K562 (cell line): ENCODE data around the gene ADAMTS15. TPM values are rescaled to one million over a fixed set of nuclear protein-coding genes. Genes with fewer than 3 reads are reported as not detected.

Experiments used
- ATAC-seq: fragments of 200-7000 bp; cut with Tn5 transposase; 3 replicates; pipeline ENCODE4 v1.9.1; 2020; ENCODE audit warnings: moderate library complexity
- BruUV-seq: library from RNA; stranded (reverse); fragments of 400-500 nt; replicated peaks from 2 replicates; lab custom pipeline; 2021; lab: Mats Ljungman, UMichigan
- CTCF ChIA-PET: fragments of 300-600 bp; formaldehyde crosslinking; extraction: SDS; loops from one replicate; lab custom pipeline; 2021; ENCODE audit warnings: low intra/inter-chr PET ratio; lab: Yijun Ruan, JAX
- POLR2A ChIA-PET: fragments of 300-600, 350-650 bp; sonication (Branson Sonifier 250); formaldehyde crosslinking; extraction: SDS; loops from one replicate; lab custom pipeline; 2021; ENCODE audit warnings: antibody characterized with exemption, inconsistent platforms; lab: Yijun Ruan, JAX
- DNase-seq, 4 experiments: peaks; one replicate each; pipeline versions ENCODE4 v3.0.0 to v3.0.0-alpha.2; 2011 to 2018; ENCODE audit warnings: low spot score in 3 of 4, mixed read lengths in 3 of 4; ENCODE audit errors: extremely low read depth in 1 of 4
- FAIRE-seq: peaks from 2 replicates; lab custom pipeline; 2011; peaks lifted over from hg19 to GRCh38; lab: Jason Lieb, UNC
- H2AFZ ChIP-seq: 2 replicates; pipeline ENCODE4 v1.6.0; 2011; ENCODE audit warnings: low read depth, low read length, control low read depth, inconsistent platforms
- H3K27ac ChIP-seq: fragments of 200-600 bp; 3 replicates; pipeline ENCODE4 v1.8.0; 2011; ENCODE audit warnings: low read depth, mild to moderate bottlenecking, control low read depth, inconsistent platforms, low read length, moderate library complexity, mixed read lengths; ENCODE audit errors: extremely low read depth
- H3K27me3 ChIP-seq, 2 experiments: fragments of 300-600 bp in 1 of 2; 2 replicates in 1 of 2; 3 replicates in 1 of 2; pipeline versions ENCODE4 v1.6.0 to v1.8.0; 2011; ENCODE audit warnings: inconsistent platforms in 2 of 2, low read length in 2 of 2, mild to moderate bottlenecking in 1 of 2, mixed read lengths in 1 of 2, moderate library complexity in 1 of 2; ENCODE audit not compliant: control insufficient read depth in 2 of 2, insufficient read depth in 2 of 2
- H3K36me3 ChIP-seq: fragments of 300-600 bp; 3 replicates; pipeline ENCODE4 v1.8.0; 2011; ENCODE audit warnings: mild to moderate bottlenecking, low read length, inconsistent platforms; ENCODE audit not compliant: control insufficient read depth, insufficient read depth
- H3K4me1 ChIP-seq, 2 experiments: fragments of 200-600 bp in 1 of 2; replicated peaks in 1 of 2; 2 replicates in 1 of 2; 3 replicates in 1 of 2; pipeline versions ENCODE4 v1.5.1 to v1.8.0; 2011; ENCODE audit warnings: inconsistent platforms in 2 of 2, low read length in 2 of 2, mild to moderate bottlenecking in 1 of 2, mixed read lengths in 1 of 2, moderate library complexity in 1 of 2; ENCODE audit not compliant: control insufficient read depth in 2 of 2, insufficient read depth in 2 of 2
- H3K4me2 ChIP-seq: 2 replicates; pipeline ENCODE4 v1.6.1; 2011; ENCODE audit warnings: low read length, control low read depth, inconsistent platforms, mixed read lengths; ENCODE audit not compliant: insufficient read depth
- H3K4me3 ChIP-seq: fragments of 200-600 bp; sonication (generic), shearing (Covaris generic); 2 replicates; pipeline ENCODE4 v1.5.1; 2016; ENCODE audit warnings: control low read depth, inconsistent platforms
- H3K79me2 ChIP-seq: fragments of 200-600 bp; 3 replicates; pipeline ENCODE4 v1.8.0; 2011; ENCODE audit warnings: low read length, inconsistent platforms; ENCODE audit not compliant: control insufficient read depth, insufficient read depth
- H3K9ac ChIP-seq, 2 experiments: 2 replicates each; pipeline versions ENCODE4 v1.6.0 to v1.6.1; 2011; ENCODE audit warnings: low read depth in 2 of 2, low read length in 2 of 2, control low read depth in 1 of 2, inconsistent platforms in 1 of 2, mild to moderate bottlenecking in 1 of 2, mixed read lengths in 1 of 2; ENCODE audit not compliant: insufficient read depth in 1 of 2
- H3K9me1 ChIP-seq: one replicate; pipeline ENCODE4 v1.6.0; 2011; ENCODE audit warnings: inconsistent platforms, mild to moderate bottlenecking, low read length, moderate library complexity; ENCODE audit not compliant: control insufficient read depth, insufficient read depth
- H3K9me3 ChIP-seq: replicated peaks from 2 replicates; pipeline ENCODE4 v1.5.1; 2011; ENCODE audit warnings: low read depth, low read length, inconsistent platforms; ENCODE audit not compliant: control insufficient read depth, insufficient read depth
- H4K20me1 ChIP-seq: replicated peaks from 2 replicates; pipeline ENCODE4 v1.6.1; 2011; ENCODE audit warnings: low read length, inconsistent platforms, mixed read lengths; ENCODE audit not compliant: control insufficient read depth, insufficient read depth
- ETV1 ChIP-seq: fragments of 450-650 bp; conservative IDR thresholded peaks from 2 replicates; pipeline ENCODE4 v1.6.1; 2016; ENCODE audit warnings: missing genetic modification characterization, control low read depth, low read depth, missing compliant biosample characterization
- HOXB6 ChIP-seq: fragments of 250-450 bp; sonication (Bioruptor Pico); IDR thresholded peaks from 2 replicates; pipeline ENCODE4 v1.5.1; 2022; ENCODE audit warnings: mild to moderate bottlenecking, borderline replicate concordance
- HSF4 ChIP-seq: fragments of 250-450 bp; sonication (Bioruptor Pico); IDR thresholded peaks from 2 replicates; pipeline ENCODE4 v2.1.2; 2022; ENCODE audit warnings: mild to moderate bottlenecking, moderate library complexity, borderline replicate concordance
- JUN ChIP-seq, 2 experiments: sonication (generic) in 1 of 2; formaldehyde crosslinking in 1 of 2; IDR thresholded peaks; 2 replicates each; pipeline versions ENCODE4 v1.6.1 to v1.8.0; 2012 to 2022; ENCODE audit warnings: borderline replicate concordance in 2 of 2, mild to moderate bottlenecking in 2 of 2, improper control_type of control experiment in 1 of 2, low read depth in 1 of 2, low read length in 1 of 2, missing genetic modification reagents in 1 of 2
- NR1H2 ChIP-seq: sonication (generic); formaldehyde crosslinking; IDR thresholded peaks from 2 replicates; pipeline ENCODE4 v1.4.0; 2020; ENCODE audit warnings: mild to moderate bottlenecking, missing genetic modification reagents
- PCBP1 ChIP-seq: fragments of 200-400 bp; formaldehyde crosslinking; IDR thresholded peaks from 2 replicates; pipeline ENCODE4 v1.6.1; 2018; ENCODE audit warnings: mild to moderate bottlenecking, low read depth, low read length; ENCODE audit not compliant: poor library complexity, severe bottlenecking
- RBM22 ChIP-seq: fragments of 200-400 bp; formaldehyde crosslinking; IDR thresholded peaks from 2 replicates; pipeline ENCODE4 v1.6.1; 2018; ENCODE audit warnings: low read length, low read depth; ENCODE audit not compliant: poor library complexity, severe bottlenecking
- WGBS: fragments of 100-300 bp; shearing (Covaris generic); methylation state at CpG from one replicate; pipeline ENCODE4 v1.1.6; 2016; ENCODE audit warnings: low coverage, mixed read lengths; ENCODE audit not compliant: insufficient coverage; ENCODE audit errors: missing lambda C conversion rate; 5-methylcytosine and 5-hydroxymethylcytosine counted together
- in situ Hi-C: fragments of 300-500 bp; cut with MboI; formaldehyde crosslinking; loops from 4 replicates; pipeline ENCODE4 v1.15.0; 2018; ENCODE audit warnings: inconsistent platforms, mixed read lengths
- intact Hi-C: fragments of 100-400 bp; cut with micrococcal nuclease; formaldehyde crosslinking; loops from 2 replicates; pipeline ENCODE4 v1.14.2; 2022
- polyA plus RNA-seq, 8 experiments: library from polyadenylated mRNA; depleted of rRNA in 4 of 8; stranded (reverse) in 5 of 8; unstranded in 3 of 8; fragments of >200 nt; fragmentation: Nextera tagmentation in 2 of 8; fragmentation: Illumina TruSeq in 1 of 8; extraction: Ambion mirVana in 2 of 8; extraction: Trizol in 1 of 8; gene quantifications; 2 replicates each; pipeline versions ENCODE4 v1.2.1 to v1.2.3, GENCODE V29; 2011 to 2014; ENCODE audit warnings: inconsistent platforms in 1 of 8, missing spikeins in 1 of 8
- total RNA-seq, 7 experiments: library from RNA; depleted of rRNA in 6 of 7; stranded (reverse); fragments of >200 nt in 6 of 7; fragmentation: Illumina TruSeq in 2 of 7; extraction: Trizol in 2 of 7; gene quantifications; 2 replicates each; pipeline versions ENCODE4 v1.2.1 to v1.2.3, GENCODE V29; 2011 to 2021; ENCODE audit warnings: low replicate concordance in 1 of 7
- TF ChIP-seq, protein P1 (sequence below): fragments of 450-650 bp; IDR thresholded peaks from 2 replicates; pipeline ENCODE4 v1.6.1; 2016; ENCODE audit warnings: low read depth

The ADAMTS15 gene
- total and polyA plus RNA-seq, 9 of the 15 experiments (the other 6 are each of a cell fraction or from before 2014, with no cell fraction given) = 0.04 TPM; not detected in 8

DNA sequence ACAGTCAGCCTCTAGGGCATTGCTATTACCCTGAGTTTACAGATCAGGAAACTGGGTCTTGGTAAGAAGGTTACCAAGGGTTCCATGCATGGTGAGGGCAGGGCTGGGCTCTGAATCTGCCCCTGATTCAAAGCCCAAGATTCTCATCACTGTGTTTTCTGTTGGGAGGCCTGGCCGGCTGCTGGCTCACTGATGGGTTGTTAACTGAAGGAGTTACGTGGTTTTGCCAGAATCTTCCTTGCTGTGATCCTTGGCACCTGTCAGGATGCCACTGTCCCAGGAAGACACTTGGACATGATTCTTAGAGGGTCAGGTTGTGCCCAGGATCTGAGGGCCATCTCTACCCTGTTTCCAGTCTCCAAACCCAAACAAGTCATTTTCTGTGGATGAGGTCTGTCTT is 61.5 kb downstream of the ADAMTS15 start:
- Histone ChIP-seq H3K4me2 (no peak overlapping the region), H3K9me1 (no peaks in the 10 kb centered on the region), H3K9me3 (0 out of 2 replicates have a peak, but pooled peaks cover 2% of the 10 kb centered on the region), H3K27me3 (no peaks in the 10 kb centered on the region; a peak in 1 of 5 replicates), H3K9ac (no peak overlapping the region), H3K79me2 (no peaks in the 10 kb centered on the region), H3K27ac (no peak overlapping the region), H2AFZ (no peak overlapping the region), H3K36me3 (no peaks in the 10 kb centered on the region), H3K4me3 (no peak overlapping the region), H4K20me1 (no peaks in the 10 kb centered on the region), H3K4me1 (no peaks in the 10 kb centered on the region)
- intact Hi-C loops = no loop called here
- no TSS peak for BruUV-seq
- in situ Hi-C loops = no loop called here
- DNase-seq = no peak
- FAIRE-seq = no peak
- ChIA-PET POLR2A (no interaction called here), CTCF (no interaction called here)
- WGBS = 7% methylated on average over 2 of the region's 2 CpGs
- TF ChIP-seq RBM22 (no peak), JUN (IDR thresholded peaks at IDR 0.05; ENCODE audit: borderline replicate concordance, low read depth, low read length) (no peak), JUN (CRISPR knock-in tag; IDR thresholded peaks at IDR 0.05; ENCODE audit: borderline replicate concordance) (no peak), ETV1 (tag) (no peak), HOXB6 (CRISPR knock-in tag) (no peak), PCBP1 (no peak), NR1H2 (CRISPR knock-in tag) (no peak), HSF4 (CRISPR knock-in tag) (no peak)
- TF ChIP-seq, protein P1, sequence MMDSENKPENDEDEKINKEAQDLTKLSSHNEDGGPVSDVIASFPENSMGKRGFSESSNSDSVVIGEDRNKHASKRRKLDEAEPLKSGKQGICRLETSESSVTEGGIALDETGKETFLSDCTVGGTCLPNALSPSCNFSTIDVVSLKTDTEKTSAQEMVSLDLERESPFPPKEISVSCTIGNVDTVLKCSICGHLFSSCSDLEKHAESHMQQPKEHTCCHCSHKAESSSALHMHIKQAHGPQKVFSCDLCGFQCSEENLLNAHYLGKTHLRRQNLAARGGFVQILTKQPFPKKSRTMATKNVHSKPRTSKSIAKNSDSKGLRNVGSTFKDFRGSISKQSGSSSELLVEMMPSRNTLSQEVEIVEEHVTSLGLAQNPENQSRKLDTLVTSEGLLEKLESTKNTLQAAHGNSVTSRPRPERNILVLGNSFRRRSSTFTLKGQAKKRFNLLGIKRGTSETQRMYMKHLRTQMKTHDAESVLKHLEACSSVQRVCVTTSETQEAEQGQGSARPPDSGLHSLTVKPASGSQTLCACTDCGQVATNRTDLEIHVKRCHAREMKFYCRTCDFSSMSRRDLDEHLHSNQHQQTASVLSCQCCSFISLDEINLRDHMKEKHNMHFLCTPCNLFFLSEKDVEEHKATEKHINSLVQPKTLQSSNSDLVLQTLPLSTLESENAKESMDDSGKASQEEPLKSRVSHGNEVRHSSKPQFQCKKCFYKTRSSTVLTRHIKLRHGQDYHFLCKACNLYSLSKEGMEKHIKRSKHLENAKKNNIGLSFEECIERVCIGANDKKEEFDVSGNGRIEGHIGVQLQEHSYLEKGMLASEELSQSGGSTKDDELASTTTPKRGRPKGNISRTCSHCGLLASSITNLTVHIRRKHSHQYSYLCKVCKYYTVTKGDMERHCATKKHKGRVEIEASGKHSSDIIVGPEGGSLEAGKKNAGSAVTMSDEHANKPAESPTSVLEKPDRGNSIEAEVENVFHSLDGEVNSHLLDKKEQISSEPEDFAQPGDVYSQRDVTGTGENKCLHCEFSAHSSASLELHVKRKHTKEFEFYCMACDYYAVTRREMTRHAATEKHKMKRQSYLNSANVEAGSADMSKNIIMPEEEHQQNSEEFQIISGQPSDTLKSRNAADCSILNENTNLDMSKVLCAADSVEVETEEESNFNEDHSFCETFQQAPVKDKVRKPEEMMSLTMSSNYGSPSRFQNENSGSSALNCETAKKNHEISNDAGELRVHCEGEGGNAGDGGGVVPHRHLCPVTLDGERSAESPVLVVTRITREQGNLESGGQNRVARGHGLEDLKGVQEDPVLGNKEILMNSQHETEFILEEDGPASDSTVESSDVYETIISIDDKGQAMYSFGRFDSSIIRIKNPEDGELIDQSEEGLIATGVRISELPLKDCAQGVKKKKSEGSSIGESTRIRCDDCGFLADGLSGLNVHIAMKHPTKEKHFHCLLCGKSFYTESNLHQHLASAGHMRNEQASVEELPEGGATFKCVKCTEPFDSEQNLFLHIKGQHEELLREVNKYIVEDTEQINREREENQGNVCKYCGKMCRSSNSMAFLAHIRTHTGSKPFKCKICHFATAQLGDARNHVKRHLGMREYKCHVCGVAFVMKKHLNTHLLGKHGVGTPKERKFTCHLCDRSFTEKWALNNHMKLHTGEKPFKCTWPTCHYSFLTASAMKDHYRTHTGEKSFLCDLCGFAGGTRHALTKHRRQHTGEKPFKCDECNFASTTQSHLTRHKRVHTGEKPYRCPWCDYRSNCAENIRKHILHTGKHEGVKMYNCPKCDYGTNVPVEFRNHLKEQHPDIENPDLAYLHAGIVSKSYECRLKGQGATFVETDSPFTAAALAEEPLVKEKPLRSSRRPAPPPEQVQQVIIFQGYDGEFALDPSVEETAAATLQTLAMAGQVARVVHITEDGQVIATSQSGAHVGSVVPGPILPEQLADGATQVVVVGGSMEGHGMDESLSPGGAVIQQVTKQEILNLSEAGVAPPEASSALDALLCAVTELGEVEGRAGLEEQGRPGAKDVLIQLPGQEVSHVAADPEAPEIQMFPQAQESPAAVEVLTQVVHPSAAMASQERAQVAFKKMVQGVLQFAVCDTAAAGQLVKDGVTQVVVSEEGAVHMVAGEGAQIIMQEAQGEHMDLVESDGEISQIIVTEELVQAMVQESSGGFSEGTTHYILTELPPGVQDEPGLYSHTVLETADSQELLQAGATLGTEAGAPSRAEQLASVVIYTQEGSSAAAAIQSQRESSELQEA = no peak
- no peak for ATAC-seq
